GM18502 (cell line): ENCODE data around the gene PARP9.

Source experiments
- ATAC-seq: cut with Tn5 transposase; IDR thresholded peaks from one replicate; pipeline ENCODE4 v1.9.1; 2021; ENCODE audit warnings: mild to moderate bottlenecking; ENCODE audit not compliant: unreplicated experiment, poor library complexity

Gene PARP9

GRCh38 chr3:122564155-122564912 lies at the start of gene PARP9, which contains the start of gene DTX3L:
Gene PARP9 (minus strand): TSS chr3:122564300. CDS start chr3:122559620, 4,680 bp downstream.
Gene DTX3L (plus strand): TSS chr3:122564338. CDS start chr3:122564427, 89 bp downstream.
- ATAC-seq = peak; percentile 78

- ATAC-seq = no peak
These were observed 48.6 kb upstream of the PARP9 start for GRCh38 chr3:122612696-122613095.

- ATAC-seq = peak; percentile 97
These were observed 45.9 kb upstream of the PARP9 start for GRCh38 chr3:122609798-122610559.

- ATAC-seq = no peak
These were observed 44.8 kb upstream of the PARP9 start for GRCh38 chr3:122608916-122609315.

GRCh38 chr3:122606330-122606729 lies 42.2 kb upstream of the PARP9 start:
- no peak for ATAC-seq

- no peak for ATAC-seq
These were observed 39.0 kb upstream of the PARP9 start for GRCh38 chr3:122603056-122603455.

- ATAC-seq = no peak
These were observed 38.1 kb upstream of the PARP9 start for GRCh38 chr3:122602011-122602710.

GRCh38 chr3:122598556-122598955 lies 34.5 kb upstream of the PARP9 start:
- ATAC-seq = no peak

- no peak for ATAC-seq
These were observed 34.1 kb upstream of the PARP9 start for GRCh38 chr3:122598151-122598550.

GRCh38 chr3:122594025-122594424 lies 29.9 kb upstream of the PARP9 start:
- ATAC-seq = no peak

GRCh38 chr3:122590610-122591009 lies 26.5 kb upstream of the PARP9 start:
- ATAC-seq = no peak

- peak; percentile 72 for ATAC-seq
These were observed 25.2 kb upstream of the PARP9 start for GRCh38 chr3:122589297-122589696.

GRCh38 chr3:122587572-122587971 lies 23.5 kb upstream of the PARP9 start:
- no peak for ATAC-seq

- no peak for ATAC-seq
These were observed 22.8 kb upstream of the PARP9 start for GRCh38 chr3:122586773-122587485.

- ATAC-seq = no peak
These were observed 22.0 kb upstream of the PARP9 start for GRCh38 chr3:122586098-122586497.

GRCh38 chr3:122582390-122582789 lies 18.3 kb upstream of the PARP9 start:
- ATAC-seq = no peak

- ATAC-seq = no peak
These were observed 17.5 kb upstream of the PARP9 start for GRCh38 chr3:122581622-122582021.

GRCh38 chr3:122580470-122580869 lies 16.4 kb upstream of the PARP9 start:
- no peak for ATAC-seq

GRCh38 chr3:122578069-122578740 lies 14.1 kb upstream of the PARP9 start:
- no peak for ATAC-seq
